Breast epithelium (tissue), 4 donors: ENCODE data around the gene DRGX. TPM values are rescaled to one million over a fixed set of nuclear protein-coding genes. Genes with fewer than 3 reads are reported as not detected.

Experiments used
- DNase-seq, 2 donors: peaks; one replicate each; pipeline ENCODE4 v3.0.0-alpha.2; 2019; ENCODE audit warnings: low spot score in 2 of 2
- H3K27ac ChIP-seq, 2 donors: fragments of 200-600 bp; sonication (generic) in 1 of 2; one replicate each; pipeline ENCODE4 v1.5.1; 2016 to 2019; ENCODE audit warnings: mild to moderate bottlenecking in 1 of 2
- H3K27me3 ChIP-seq, 2 donors: fragments of 200-600 bp; sonication (generic) in 1 of 2; one replicate each; pipeline versions ENCODE4 v1.5.1 to v1.6.0; 2017 to 2019; ENCODE audit warnings: control low read depth in 1 of 2, mild to moderate bottlenecking in 1 of 2
- H3K36me3 ChIP-seq: fragments of 200-600 bp; one replicate; pipeline ENCODE4 v1.5.1; 2019
- H3K4me1 ChIP-seq, 2 donors: fragments of 200-600 bp; sonication (generic); one replicate each; pipeline ENCODE4 v1.5.1; 2016 to 2019; ENCODE audit warnings: control low read depth in 1 of 2
- H3K4me3 ChIP-seq, 3 donors: fragments of 200-600 bp; sonication (generic); 1 replicate in 2 of 3; 2 replicates in 1 of 3; pipeline ENCODE4 v1.5.1; 2016 to 2019; ENCODE audit warnings: mild to moderate bottlenecking in 3 of 3, moderate library complexity in 2 of 3
- H3K9me3 ChIP-seq, 2 donors: fragments of 200-600 bp; sonication (generic) in 1 of 2; one replicate each; pipeline ENCODE4 v1.5.1; 2016 to 2019; ENCODE audit warnings: control low read depth in 1 of 2
- CTCF ChIP-seq, 3 donors: fragments of 450-650 bp; IDR thresholded peaks; one replicate each; pipeline ENCODE4 v1.5.1; 2016 to 2017; ENCODE audit warnings: antibody characterized with exemption in 3 of 3, mild to moderate bottlenecking in 3 of 3, moderate library complexity in 3 of 3
- POLR2A ChIP-seq: fragments of 450-650 bp; IDR thresholded peaks from one replicate; pipeline ENCODE4 v1.6.1; 2016; ENCODE audit warnings: antibody characterized with exemption, mild to moderate bottlenecking, moderate library complexity
- POLR2AphosphoS5 ChIP-seq, 3 donors: sonication (generic); formaldehyde crosslinking; IDR thresholded peaks; one replicate each; pipeline ENCODE4 v1.6.1; 2017; ENCODE audit warnings: antibody characterized with exemption in 3 of 3
- intact Hi-C: fragments of 100-400 bp; cut with DNase I; formaldehyde crosslinking; loops from one replicate; pipeline ENCODE4 v1.15.1; 2023; ENCODE audit warnings: low total_unique reads
- total RNA-seq, 3 donors: library from RNA; depleted of rRNA; stranded (reverse); fragments of >200 nt; gene quantifications; one replicate each; pipeline ENCODE4 v1.1.0, GENCODE V29; 2016

DRGX gene
- total RNA-seq, 3 donors from 2014 or later, result not detected

GRCh38 chr10:49320191-49320590 lies 75.7 kb downstream of the DRGX start:
- intact Hi-C loops, result no loop called here
- DNase-seq, result no peak
- TF ChIP-seq POLR2AphosphoS5 (IDR thresholded peaks at IDR 0.05), result no peak
- no peak for TF ChIP-seq CTCF (IDR thresholded peaks at IDR 0.05)
- no peak for TF ChIP-seq POLR2A

GRCh38 chr10:49319206-49319605 lies 76.7 kb downstream of the DRGX start:
- TF ChIP-seq POLR2A (no peak), POLR2AphosphoS5 (IDR thresholded peaks at IDR 0.05) (no peak), CTCF (IDR thresholded peaks at IDR 0.05) (no peak)
- no peaks in the 10 kb centered on the region for H3K9me3 ChIP-seq
- no peak for DNase-seq
- peaks cover 0 to 5% of the 10 kb centered on the region in 2 donors for H3K27me3 ChIP-seq
- intact Hi-C loops, result no loop called here
- no peaks in the 10 kb centered on the region for H3K4me1 ChIP-seq
- no peaks in the 10 kb centered on the region for H3K36me3 ChIP-seq
- H3K4me3 ChIP-seq, result no peak overlapping the region
- no peak overlapping the region for H3K27ac ChIP-seq

More at GRCh38 chr10:49320191-49320590, 75.7 kb downstream of the DRGX start:
- H3K27me3 ChIP-seq, result peaks cover 0 to 5% of the 10 kb centered on the region in 2 donors
- no peak overlapping the region for H3K4me3 ChIP-seq
- no peak overlapping the region for H3K27ac ChIP-seq
- no peaks in the 10 kb centered on the region for H3K36me3 ChIP-seq
- no peaks in the 10 kb centered on the region for H3K9me3 ChIP-seq
- H3K4me1 ChIP-seq, result no peaks in the 10 kb centered on the region

GRCh38 chr10:49318755-49319154 lies 77.1 kb downstream of the DRGX start:
- H3K4me1 ChIP-seq, result no peaks in the 10 kb centered on the region
- no peak for DNase-seq
- H3K9me3 ChIP-seq, result no peaks in the 10 kb centered on the region
- H3K27ac ChIP-seq, result no peak overlapping the region
- intact Hi-C loops, result no loop called here
- TF ChIP-seq POLR2A, result no peak
- no peak for TF ChIP-seq CTCF (IDR thresholded peaks at IDR 0.05)
- TF ChIP-seq POLR2AphosphoS5 (IDR thresholded peaks at IDR 0.05), result no peak
- peaks cover 0 to 5% of the 10 kb centered on the region in 2 donors for H3K27me3 ChIP-seq
- H3K36me3 ChIP-seq, result no peaks in the 10 kb centered on the region
- H3K4me3 ChIP-seq, result no peak overlapping the region

- H3K36me3 ChIP-seq, result no peaks in the 10 kb centered on the region
- no peak overlapping the region for H3K4me3 ChIP-seq
- H3K4me1 ChIP-seq, result no peaks in the 10 kb centered on the region
- H3K27me3 ChIP-seq, result peaks cover 0 to under 1% of the 10 kb centered on the region in 2 donors
- H3K27ac ChIP-seq, result no peak overlapping the region
- H3K9me3 ChIP-seq, result no peaks in the 10 kb centered on the region
- no peak for TF ChIP-seq POLR2A
- TF ChIP-seq POLR2AphosphoS5 (IDR thresholded peaks at IDR 0.05), result no peak
- no peak for TF ChIP-seq CTCF (IDR thresholded peaks at IDR 0.05)
- no peak for DNase-seq
- intact Hi-C loops, result no loop called here
Measured at GRCh38 chr10:49318028-49318427, 77.9 kb downstream of the DRGX start.

- no peaks in the 10 kb centered on the region for H3K27me3 ChIP-seq
- H3K9me3 ChIP-seq, result no peaks in the 10 kb centered on the region
- no peaks in the 10 kb centered on the region for H3K4me1 ChIP-seq
- no peak for DNase-seq
- H3K4me3 ChIP-seq, result no peak overlapping the region
- no peaks in the 10 kb centered on the region for H3K36me3 ChIP-seq
- TF ChIP-seq POLR2A, result no peak
- no peak for TF ChIP-seq POLR2AphosphoS5 (IDR thresholded peaks at IDR 0.05)
- no peak for TF ChIP-seq CTCF (IDR thresholded peaks at IDR 0.05)
- intact Hi-C loops, result no loop called here
- no peak overlapping the region for H3K27ac ChIP-seq
Measured at GRCh38 chr10:49314806-49315205, 81.1 kb downstream of the DRGX start.

Other genes with a start within 250 kb of the DRGX start
- gene TMEM273, start 207.7 kb downstream of the DRGX start, total RNA-seq, result 10 to 100 TPM in 2 of 3 donors, 1 to 10 TPM in 1; 9.1 to 29.8 (median 18.4) TPM
- not detected for gene C10orf71, start 96.9 kb downstream of the DRGX start, total RNA-seq
- gene ERCC6, start 143.0 kb upstream of the DRGX start, total RNA-seq, result 10 to 100 TPM; 19.5 to 27.8 (median 21.6) TPM
- gene SLC18A3, start 214.2 kb upstream of the DRGX start, total RNA-seq, result not detected
- gene CHAT, start 217.9 kb upstream of the DRGX start, total RNA-seq, result not detected